HS-5 (cell line): ENCODE measurements around the gene PPID.
"Not testable (repeated sequence)": the region's sequence is repeated elsewhere in the genome, so short reads cannot be mapped to it uniquely, and the experiment has no call there.

Experiments
- DNase-seq: peaks from one replicate; pipeline ENCODE4 v3.0.0-alpha.2; 2012; ENCODE audit warnings: low read depth

The PPID gene

GRCh38 chr4:158729716-158730559, 6.7 kb upstream of the PPID start:
- peak; percentile 25 for DNase-seq

- DNase-seq, result no peak
Measured at GRCh38 chr4:158728236-158728635, 5.0 kb upstream of the PPID start.

- DNase-seq, result no peak
Measured at GRCh38 chr4:158726633-158727032, 3.4 kb upstream of the PPID start.

- DNase-seq, result no peak
Measured at GRCh38 chr4:158724637-158725036, 1.4 kb upstream of the PPID start.

GRCh38 chr4:158722291-158722916, 792 bp downstream of the PPID start:
- peak; percentile 23 for DNase-seq

GRCh38 chr4:158721680-158722079, 1.5 kb downstream of the PPID start:
- no peak for DNase-seq

GRCh38 chr4:158715802-158716201, 7.4 kb downstream of the PPID start:
- DNase-seq, result no peak

GRCh38 chr4:158714937-158715336, 8.3 kb downstream of the PPID start:
- no peak for DNase-seq

- DNase-seq, result not testable (repeated sequence)
Measured at GRCh38 chr4:158712622-158713021, 10.6 kb downstream of the PPID start.

- DNase-seq, result no peak
Measured at GRCh38 chr4:158710814-158711213, 12.4 kb downstream of the PPID start.

GRCh38 chr4:158704274-158704673, 18.9 kb downstream of the PPID start:
- no peak for DNase-seq

- no peak for DNase-seq
Measured at GRCh38 chr4:158688813-158689212, 34.4 kb downstream of the PPID start.

GRCh38 chr4:158682066-158682465, 41.1 kb downstream of the PPID start:
- no peak for DNase-seq

GRCh38 chr4:158681629-158682028, 41.6 kb downstream of the PPID start:
- no peak for DNase-seq

GRCh38 chr4:158678767-158679166, 44.4 kb downstream of the PPID start:
- DNase-seq, result no peak

- no peak for DNase-seq
Measured at GRCh38 chr4:158676076-158676475, 47.1 kb downstream of the PPID start.

GRCh38 chr4:158673633-158674032, 49.6 kb downstream of the PPID start:
- DNase-seq, result no peak

GRCh38 chr4:158671915-158672806, 51.0 kb downstream of the PPID start, which contains the start of gene ETFDH:
ETFDH (plus strand) TSS chr4:158672296; CDS start chr4:158672457, 161 bp downstream.
- DNase-seq, result peak; percentile 95

GRCh38 chr4:158671665-158671914, 51.6 kb downstream of the PPID start, which contains the start of gene C4orf46:
C4orf46 (minus strand) TSS chr4:158671887; CDS start chr4:158671801, 86 bp downstream.
- no peak for DNase-seq

GRCh38 chr4:158670975-158671664, 52.1 kb downstream of the PPID start:
- DNase-seq, result peak; percentile 63

- no peak for DNase-seq
Measured at GRCh38 chr4:158669310-158669709, 53.9 kb downstream of the PPID start.

- no peak for DNase-seq
Measured at GRCh38 chr4:158667651-158668198, 55.5 kb downstream of the PPID start.
